ENCODE measurements around the gene PUM2. TPM values are rescaled to one million over a fixed set of nuclear protein-coding genes. Genes with fewer than 3 reads are reported as not detected.
A peak's percentile ranks its signal among the peaks of the same experiment; 100 is the strongest.

The PUM2 gene
- total and polyA plus RNA-seq, 2 of the 13 experiments (the other 11 are each of a cell fraction or from before 2014, with no cell fraction given): 69.6 to 69.8 TPM

DNA sequence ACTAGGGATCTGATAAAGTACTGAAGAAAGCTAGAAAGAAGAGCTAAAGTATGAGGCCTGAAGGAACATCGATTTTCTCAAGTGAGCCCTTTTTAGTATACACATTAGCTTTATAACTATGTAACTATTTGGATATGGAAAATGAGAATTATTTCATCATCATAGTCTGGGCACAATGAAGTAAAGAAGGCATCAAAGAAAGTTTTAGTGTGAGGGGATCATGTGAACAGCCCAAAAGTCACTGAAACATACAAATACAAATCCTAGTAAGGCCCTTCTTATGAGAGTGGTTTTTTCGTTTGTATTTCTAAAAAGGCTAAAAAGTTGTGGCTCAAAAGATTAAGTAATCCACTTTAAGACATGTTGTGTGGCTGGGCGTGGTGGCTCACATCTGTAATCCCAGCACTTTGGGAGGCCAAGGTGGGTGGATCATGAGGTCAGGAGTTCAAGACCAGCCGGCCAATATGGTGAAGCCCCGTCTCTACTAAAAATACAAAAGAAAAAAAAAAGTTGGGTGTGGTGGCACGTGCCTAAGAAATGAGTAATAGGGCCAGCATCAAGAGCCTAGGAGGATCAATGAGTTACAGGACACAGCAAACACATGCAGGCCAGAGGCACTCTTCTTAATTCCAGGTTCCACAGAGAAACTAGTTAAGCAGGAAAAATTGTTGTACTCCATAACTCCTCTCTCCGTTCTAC lies 61.9 kb downstream of the PUM2 start:
- ATAC-seq (no peak), DNase-seq (ENCODE audit: low spot score) (no peak), FAIRE-seq (no peak)
- no TSS peak for BruUV-seq (replicated peaks)
- TF ChIP-seq, protein P1, sequence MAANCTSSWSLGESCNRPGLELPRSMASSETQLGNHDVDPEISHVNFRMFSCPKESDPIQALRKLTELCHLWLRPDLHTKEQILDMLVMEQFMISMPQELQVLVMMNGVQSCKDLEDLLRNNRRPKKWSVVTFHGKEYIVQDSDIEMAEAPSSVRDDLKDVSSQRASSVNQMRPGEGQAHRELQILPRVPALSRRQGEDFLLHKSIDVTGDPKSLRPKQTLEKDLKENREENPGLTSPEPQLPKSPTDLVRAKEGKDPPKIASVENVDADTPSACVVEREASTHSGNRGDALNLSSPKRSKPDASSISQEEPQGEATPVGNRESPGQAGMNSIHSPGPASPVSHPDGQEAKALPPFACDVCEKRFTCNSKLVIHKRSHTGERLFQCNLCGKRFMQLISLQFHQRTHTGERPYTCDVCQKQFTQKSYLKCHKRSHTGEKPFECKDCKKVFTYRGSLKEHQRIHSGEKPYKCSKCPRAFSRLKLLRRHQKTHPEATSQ (CRISPR knock-in tag; IDR thresholded peaks at IDR 0.05; ENCODE audit: borderline replicate concordance): no peak
- 0 out of 2 replicates have a peak, but pooled peaks have one; percentile 48 for TF ChIP-seq PAF1 (CRISPR knock-in tag; IDR thresholded peaks at IDR 0.05)
- no peaks in the 10 kb centered on the region for H3K27me3 ChIP-seq (ENCODE audit: control insufficient read depth in 1 of 2, insufficient read depth in 2 of 2, low read length in 2 of 2)
- H3K79me2 ChIP-seq (ENCODE audit: insufficient read depth, low read length): peaks cover 6% of the 10 kb centered on the region
- H3K4me1 ChIP-seq (ENCODE audit: insufficient read depth, low read length): peaks cover 5% of the 10 kb centered on the region; the same call in 1 of the 2 replicates
- H4K20me1 ChIP-seq (ENCODE audit: insufficient read depth, low read length): peaks cover 7% of the 10 kb centered on the region; the same call in 1 of the 2 replicates
- no peak overlapping the region for H2AFZ ChIP-seq (ENCODE audit: low read length)
- intact Hi-C loops (cut with micrococcal nuclease; ENCODE audit: unreplicated experiment): no loop called here
- in situ Hi-C loops (cut with HindIII; ENCODE audit: extremely low pct_ligation_motif_present, low pct_unique_long_range_greater_than_20kb): no loop called here
- H3K4me2 ChIP-seq (ENCODE audit: low read depth, low read length): no peak overlapping the region
- H3K9ac ChIP-seq (ENCODE audit: insufficient read depth, low read depth, low read length): no peak overlapping the region
- no peak overlapping the region for H3K27ac ChIP-seq (ENCODE audit: extremely low read length, insufficient read depth, low read length)
- 98% methylated on average over 7 of the region's 7 CpGs for WGBS (ENCODE audit: low lambda C conversion rate)
- H3K9me3 ChIP-seq (ENCODE audit: low read length): no peaks in the 10 kb centered on the region
- peaks cover 11 to 86% of the 10 kb centered on the region in 2 experiments for H3K36me3 ChIP-seq (replicated peaks in 1 of 2; ENCODE audit: control insufficient read depth in 1 of 2, insufficient read depth in 2 of 2, low read length in 2 of 2)
- CTCF ChIA-PET (ENCODE audit: low intra/inter-chr PET ratio, low total read pairs): no interaction called here
- H3K4me3 ChIP-seq (replicated peaks in 1 of 3; ENCODE audit: insufficient read depth in 1 of 3, low read depth in 2 of 3, low read length in 3 of 3): no peak overlapping the region
- POLR2A ChIA-PET: no interaction called here

DNA sequence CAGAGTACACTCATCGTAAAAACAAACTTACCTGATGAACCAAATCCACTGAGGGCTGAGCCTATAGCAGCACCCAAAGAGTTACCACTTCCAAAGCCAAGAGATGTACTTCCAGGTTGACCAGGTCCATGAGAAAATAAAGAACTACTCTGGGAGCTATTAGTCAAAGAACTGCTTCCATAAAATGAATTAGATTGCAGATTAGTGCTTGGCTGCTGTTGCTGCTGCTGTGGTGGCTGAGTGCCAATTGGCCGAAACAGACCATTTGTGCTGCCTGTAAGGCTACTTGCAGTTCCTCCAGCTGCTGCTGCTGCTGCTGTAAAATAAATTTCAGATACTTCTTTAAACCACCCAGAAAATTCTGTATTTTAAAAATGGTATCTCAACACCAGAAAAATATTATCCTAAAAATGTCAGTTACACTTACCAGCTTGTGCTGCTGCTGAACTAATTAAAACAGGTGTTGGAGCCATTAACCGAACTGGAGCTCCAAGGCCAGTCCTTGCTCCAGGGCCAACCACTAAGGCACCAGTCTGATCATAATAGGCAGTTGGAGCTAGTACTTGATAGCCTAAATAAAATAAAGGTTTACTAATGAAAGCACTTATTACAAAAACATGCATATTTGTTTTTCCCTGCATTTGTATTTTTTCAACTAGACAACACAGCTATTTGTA lies 67.6 kb downstream of the PUM2 start:
- TF ChIP-seq, protein P2, sequence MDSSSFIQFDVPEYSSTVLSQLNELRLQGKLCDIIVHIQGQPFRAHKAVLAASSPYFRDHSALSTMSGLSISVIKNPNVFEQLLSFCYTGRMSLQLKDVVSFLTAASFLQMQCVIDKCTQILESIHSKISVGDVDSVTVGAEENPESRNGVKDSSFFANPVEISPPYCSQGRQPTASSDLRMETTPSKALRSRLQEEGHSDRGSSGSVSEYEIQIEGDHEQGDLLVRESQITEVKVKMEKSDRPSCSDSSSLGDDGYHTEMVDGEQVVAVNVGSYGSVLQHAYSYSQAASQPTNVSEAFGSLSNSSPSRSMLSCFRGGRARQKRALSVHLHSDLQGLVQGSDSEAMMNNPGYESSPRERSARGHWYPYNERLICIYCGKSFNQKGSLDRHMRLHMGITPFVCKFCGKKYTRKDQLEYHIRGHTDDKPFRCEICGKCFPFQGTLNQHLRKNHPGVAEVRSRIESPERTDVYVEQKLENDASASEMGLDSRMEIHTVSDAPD (CRISPR knock-in tag; IDR thresholded peaks at IDR 0.05): 0 out of 2 replicates have a peak, but pooled peaks have one; percentile 27
- no peak for TF ChIP-seq PLRG1 (conservative IDR thresholded peaks at IDR 0.05)
- TF ChIP-seq RBM22 (optimal IDR thresholded peaks at IDR 0.05; ENCODE audit: low read length): peak; percentile 66
- TF ChIP-seq, protein P3, sequence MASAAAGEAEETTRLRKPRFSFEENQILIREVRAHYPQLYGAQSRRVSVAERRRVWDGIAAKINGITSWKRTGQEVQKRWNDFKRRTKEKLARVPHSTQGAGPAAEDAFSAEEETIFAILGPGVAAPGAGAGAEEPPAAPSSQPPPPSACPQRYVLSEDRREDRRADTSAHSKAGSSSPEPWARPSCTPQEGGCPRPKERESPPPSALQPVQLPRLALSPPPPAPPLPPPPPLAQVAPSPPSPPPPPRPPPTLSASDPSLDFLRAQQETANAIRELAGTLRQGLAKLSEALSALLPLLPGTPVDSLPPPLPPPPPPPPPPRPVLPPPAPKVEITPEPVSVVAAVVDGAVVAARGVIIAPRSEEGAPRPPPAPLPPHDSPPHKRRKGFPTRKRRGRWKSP (CRISPR knock-in tag; IDR thresholded peaks at IDR 0.05): no peak
- H2AFZ ChIP-seq (ENCODE audit: low read length): no peak overlapping the region
- DNase-seq (ENCODE audit: low spot score) (no peak), ATAC-seq (no peak), FAIRE-seq (no peak)
- WGBS (ENCODE audit: low lambda C conversion rate): 97% methylated on average over 3 of the region's 3 CpGs
- no peaks in the 10 kb centered on the region for H3K79me2 ChIP-seq (ENCODE audit: insufficient read depth, low read length)
- H3K9ac ChIP-seq (ENCODE audit: insufficient read depth, low read depth, low read length): no peak overlapping the region
- ChIA-PET POLR2A (no interaction called here), CTCF (ENCODE audit: low intra/inter-chr PET ratio, low total read pairs) (no interaction called here)
- H3K4me2 ChIP-seq (ENCODE audit: low read depth, low read length): no peak overlapping the region
- H3K36me3 ChIP-seq (replicated peaks in 1 of 2; ENCODE audit: control insufficient read depth in 1 of 2, insufficient read depth in 2 of 2, low read length in 2 of 2): peaks cover 20 to 98% of the 10 kb centered on the region in 2 experiments
- H3K9me3 ChIP-seq (ENCODE audit: low read length): no peaks in the 10 kb centered on the region
- no peak overlapping the region for H3K27ac ChIP-seq (ENCODE audit: extremely low read length, insufficient read depth, low read length)
- intact Hi-C loops (cut with micrococcal nuclease; ENCODE audit: unreplicated experiment): no loop called here
- no peaks in the 10 kb centered on the region for H3K27me3 ChIP-seq (ENCODE audit: control insufficient read depth in 1 of 2, insufficient read depth in 2 of 2, low read length in 2 of 2)
- no peaks in the 10 kb centered on the region for H4K20me1 ChIP-seq (ENCODE audit: insufficient read depth, low read length)
- in situ Hi-C loops (cut with HindIII; ENCODE audit: extremely low pct_ligation_motif_present, low pct_unique_long_range_greater_than_20kb): no loop called here
- H3K4me1 ChIP-seq (ENCODE audit: insufficient read depth, low read length): no peaks in the 10 kb centered on the region
- H3K4me3 ChIP-seq (replicated peaks in 1 of 3; ENCODE audit: insufficient read depth in 1 of 3, low read depth in 2 of 3, low read length in 3 of 3): no peak overlapping the region
- BruUV-seq (replicated peaks): no TSS peak
